ENCODE measurements around the gene TGM4.

TGM4 gene

DNA sequence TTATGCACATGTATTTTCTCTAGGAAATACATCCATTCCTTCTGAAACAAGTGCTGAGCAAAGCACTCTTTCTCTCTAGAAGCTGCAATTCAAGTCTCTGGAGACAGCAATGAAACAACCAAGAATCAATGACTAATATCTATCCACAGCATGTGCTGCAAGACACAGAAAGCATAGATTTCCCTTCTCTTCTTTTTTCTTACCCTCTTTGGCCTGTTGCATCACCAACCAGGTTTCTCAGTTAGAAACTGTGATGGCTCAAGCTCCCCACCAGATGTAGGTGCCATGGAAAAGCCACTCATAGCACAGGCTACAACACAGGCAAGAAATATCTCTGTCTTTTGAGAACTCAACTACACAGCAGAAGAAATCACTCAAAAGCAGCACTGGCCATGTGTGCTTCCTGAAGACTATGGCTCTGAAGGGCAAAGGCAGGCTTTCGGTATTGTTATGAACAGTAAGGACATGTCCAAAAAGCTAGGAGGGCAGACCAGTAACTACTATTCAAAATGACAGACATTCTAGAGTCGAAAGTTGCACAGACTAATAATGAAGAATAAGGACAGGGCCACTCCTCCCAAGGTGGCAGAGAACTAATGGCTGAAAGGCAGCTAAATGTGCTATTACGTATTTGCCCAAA lies 86.1 kb downstream of the TGM4 start:
- H3K27ac ChIP-seq: no peak overlapping the region
- H3K79me2 ChIP-seq (ENCODE audit: insufficient read depth, low read depth): no peaks in the 10 kb centered on the region
- H3K4me3 ChIP-seq (IDR thresholded peaks at IDR 0.05; ENCODE audit: insufficient read depth, low read depth, low read length): no peak overlapping the region
- no peak overlapping the region for H2AFZ ChIP-seq (ENCODE audit: low read depth)
- no peak overlapping the region for H3K4me2 ChIP-seq
- no peaks in the 10 kb centered on the region for H3K4me1 ChIP-seq (ENCODE audit: low read depth, poor library complexity, severe bottlenecking)
- TF ChIP-seq, protein P1, sequence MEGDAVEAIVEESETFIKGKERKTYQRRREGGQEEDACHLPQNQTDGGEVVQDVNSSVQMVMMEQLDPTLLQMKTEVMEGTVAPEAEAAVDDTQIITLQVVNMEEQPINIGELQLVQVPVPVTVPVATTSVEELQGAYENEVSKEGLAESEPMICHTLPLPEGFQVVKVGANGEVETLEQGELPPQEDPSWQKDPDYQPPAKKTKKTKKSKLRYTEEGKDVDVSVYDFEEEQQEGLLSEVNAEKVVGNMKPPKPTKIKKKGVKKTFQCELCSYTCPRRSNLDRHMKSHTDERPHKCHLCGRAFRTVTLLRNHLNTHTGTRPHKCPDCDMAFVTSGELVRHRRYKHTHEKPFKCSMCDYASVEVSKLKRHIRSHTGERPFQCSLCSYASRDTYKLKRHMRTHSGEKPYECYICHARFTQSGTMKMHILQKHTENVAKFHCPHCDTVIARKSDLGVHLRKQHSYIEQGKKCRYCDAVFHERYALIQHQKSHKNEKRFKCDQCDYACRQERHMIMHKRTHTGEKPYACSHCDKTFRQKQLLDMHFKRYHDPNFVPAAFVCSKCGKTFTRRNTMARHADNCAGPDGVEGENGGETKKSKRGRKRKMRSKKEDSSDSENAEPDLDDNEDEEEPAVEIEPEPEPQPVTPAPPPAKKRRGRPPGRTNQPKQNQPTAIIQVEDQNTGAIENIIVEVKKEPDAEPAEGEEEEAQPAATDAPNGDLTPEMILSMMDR (conservative IDR thresholded peaks at IDR 0.05; ENCODE audit: low read depth, low read length): no peak
- H3K36me3 ChIP-seq (ENCODE audit: insufficient read depth): no peaks in the 10 kb centered on the region
- H3K27me3 ChIP-seq (ENCODE audit: insufficient read depth, low read depth): no peaks in the 10 kb centered on the region
- no peak overlapping the region for H3K9ac ChIP-seq
- H4K20me1 ChIP-seq (ENCODE audit: insufficient read depth): no peaks in the 10 kb centered on the region

DNA sequence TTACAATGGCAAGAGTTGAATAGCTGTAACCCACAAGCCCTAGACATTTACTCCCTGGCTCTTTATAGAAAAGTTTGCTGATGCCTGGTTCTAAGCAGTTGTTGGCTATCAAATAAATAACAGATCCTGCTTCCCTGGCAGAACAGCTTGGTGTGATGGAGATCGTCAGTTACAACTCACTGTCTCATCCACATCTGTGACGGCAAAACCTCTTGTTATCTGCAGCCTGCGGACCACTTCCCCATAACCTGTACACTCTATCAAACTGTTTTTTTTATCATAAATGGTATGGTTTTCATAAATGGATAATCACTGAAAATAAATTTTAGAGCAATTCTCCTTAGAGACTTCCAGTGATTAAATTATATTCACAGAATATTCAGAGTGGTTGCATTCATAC lies 87.5 kb downstream of the TGM4 start:
- Histone ChIP-seq H3K4me1 (ENCODE audit: low read depth, poor library complexity, severe bottlenecking) (no peaks in the 10 kb centered on the region), H3K36me3 (ENCODE audit: insufficient read depth) (no peaks in the 10 kb centered on the region), H3K79me2 (ENCODE audit: insufficient read depth, low read depth) (no peaks in the 10 kb centered on the region), H3K27me3 (ENCODE audit: insufficient read depth, low read depth) (no peaks in the 10 kb centered on the region), H3K4me3 (IDR thresholded peaks at IDR 0.05; ENCODE audit: insufficient read depth, low read depth, low read length) (no peak overlapping the region), H2AFZ (ENCODE audit: low read depth) (no peak overlapping the region), H3K4me2 (no peak overlapping the region), H3K9ac (no peak overlapping the region), H4K20me1 (ENCODE audit: insufficient read depth) (no peaks in the 10 kb centered on the region), H3K27ac (no peak overlapping the region)
- TF ChIP-seq, protein P1 (conservative IDR thresholded peaks at IDR 0.05; ENCODE audit: low read depth, low read length): no peak

DNA sequence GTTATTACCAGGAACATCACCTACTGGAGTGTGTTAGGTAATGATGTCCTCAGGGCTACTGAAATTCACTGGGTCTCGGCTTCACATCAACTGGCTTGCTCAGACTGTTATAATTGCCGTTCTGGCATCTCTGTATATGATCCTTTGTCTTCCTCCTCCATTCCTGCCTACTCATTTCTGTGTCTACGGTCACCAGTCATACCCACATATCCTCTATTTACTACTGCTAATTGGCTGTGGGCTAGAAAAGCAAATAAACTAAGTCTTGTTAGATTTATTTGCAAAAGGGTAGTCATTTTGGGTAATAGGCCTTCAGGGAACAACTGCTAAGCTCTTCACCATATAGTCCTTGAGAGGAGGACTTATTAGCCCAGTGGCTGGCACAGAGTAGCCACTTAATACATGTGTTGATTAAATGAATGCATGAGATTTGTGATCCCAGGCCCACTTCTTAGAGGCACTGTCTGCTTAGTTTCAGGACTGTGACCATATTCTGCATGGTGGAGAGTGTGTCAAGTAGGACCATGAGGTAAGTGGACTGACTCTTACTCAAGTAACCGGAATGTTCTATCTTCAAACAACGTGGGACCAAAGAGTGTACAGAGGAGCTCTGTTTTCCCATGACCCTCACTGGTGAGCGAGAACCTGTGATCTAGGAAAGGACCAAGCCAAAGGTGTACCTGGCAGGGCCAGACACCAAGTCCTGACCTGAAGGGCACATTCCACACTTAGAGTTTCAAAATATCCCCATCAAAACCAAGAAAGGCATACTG lies 88.4 kb downstream of the TGM4 start:
- no peaks in the 10 kb centered on the region for H3K4me1 ChIP-seq (ENCODE audit: low read depth, poor library complexity, severe bottlenecking)
- H3K4me3 ChIP-seq (IDR thresholded peaks at IDR 0.05; ENCODE audit: insufficient read depth, low read depth, low read length): no peak overlapping the region
- H3K79me2 ChIP-seq (ENCODE audit: insufficient read depth, low read depth): no peaks in the 10 kb centered on the region
- H3K4me2 ChIP-seq: no peak overlapping the region
- no peaks in the 10 kb centered on the region for H3K36me3 ChIP-seq (ENCODE audit: insufficient read depth)
- TF ChIP-seq, protein P1 (conservative IDR thresholded peaks at IDR 0.05; ENCODE audit: low read depth, low read length): no peak
- H3K9ac ChIP-seq: no peak overlapping the region
- no peak overlapping the region for H2AFZ ChIP-seq (ENCODE audit: low read depth)
- no peaks in the 10 kb centered on the region for H4K20me1 ChIP-seq (ENCODE audit: insufficient read depth)
- H3K27ac ChIP-seq: no peak overlapping the region
- H3K27me3 ChIP-seq (ENCODE audit: insufficient read depth, low read depth): no peaks in the 10 kb centered on the region

DNA sequence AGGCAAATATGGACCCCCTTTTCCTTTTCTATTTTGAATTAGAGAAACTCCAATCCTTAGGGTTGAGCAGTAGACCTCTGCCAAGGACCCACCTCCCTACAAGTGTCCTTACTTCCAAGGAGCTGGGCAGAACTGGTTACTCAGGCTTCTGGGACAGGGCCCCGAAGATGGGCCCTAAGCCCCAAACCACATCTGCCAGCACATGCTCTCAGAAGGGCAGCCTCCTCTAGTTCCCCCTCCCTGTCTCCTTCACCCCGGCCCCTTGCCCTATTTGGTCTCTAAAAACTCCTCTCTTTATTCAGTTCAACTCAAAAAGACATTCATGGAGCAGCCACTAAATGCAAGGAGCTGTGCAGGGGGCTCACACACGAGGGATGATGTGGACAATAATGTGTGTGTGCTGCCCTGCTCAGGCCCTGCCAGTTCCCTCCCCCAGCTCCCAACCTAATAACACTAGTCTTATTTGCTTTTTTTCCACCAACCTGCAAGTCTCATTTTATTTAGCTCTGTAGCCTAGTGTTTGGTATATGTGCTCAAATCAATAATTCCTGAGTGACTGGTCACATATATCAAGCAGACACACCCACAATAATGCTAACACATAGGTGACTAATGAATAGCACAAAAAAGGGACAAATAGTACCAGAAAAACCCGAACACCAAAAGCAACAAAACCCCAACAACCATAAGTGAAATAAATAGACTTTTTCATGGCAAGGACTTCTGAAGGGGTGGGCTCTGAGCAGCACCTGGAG lies 89.3 kb downstream of the TGM4 start:
- Histone ChIP-seq H3K4me2 (no peak overlapping the region), H3K4me1 (ENCODE audit: low read depth, poor library complexity, severe bottlenecking) (no peaks in the 10 kb centered on the region)
- TF ChIP-seq, protein P1 (conservative IDR thresholded peaks at IDR 0.05; ENCODE audit: low read depth, low read length): no peak

More for the DNA sequence above, 89.3 kb downstream of the TGM4 start:
- Histone ChIP-seq H3K9ac (no peak overlapping the region), H3K79me2 (ENCODE audit: insufficient read depth, low read depth) (no peaks in the 10 kb centered on the region), H3K27ac (no peak overlapping the region), H2AFZ (ENCODE audit: low read depth) (no peak overlapping the region), H3K36me3 (ENCODE audit: insufficient read depth) (no peaks in the 10 kb centered on the region), H3K27me3 (ENCODE audit: insufficient read depth, low read depth) (no peaks in the 10 kb centered on the region), H4K20me1 (ENCODE audit: insufficient read depth) (no peaks in the 10 kb centered on the region), H3K4me3 (IDR thresholded peaks at IDR 0.05; ENCODE audit: insufficient read depth, low read depth, low read length) (no peak overlapping the region)
